ENCODE data around the gene MSI2. TPM values are rescaled to one million over a fixed set of nuclear protein-coding genes. Genes with fewer than 3 reads are reported as not detected.

Gene MSI2
- total RNA-seq, 1 donor from 2014 or later: 31.3 TPM

DNA sequence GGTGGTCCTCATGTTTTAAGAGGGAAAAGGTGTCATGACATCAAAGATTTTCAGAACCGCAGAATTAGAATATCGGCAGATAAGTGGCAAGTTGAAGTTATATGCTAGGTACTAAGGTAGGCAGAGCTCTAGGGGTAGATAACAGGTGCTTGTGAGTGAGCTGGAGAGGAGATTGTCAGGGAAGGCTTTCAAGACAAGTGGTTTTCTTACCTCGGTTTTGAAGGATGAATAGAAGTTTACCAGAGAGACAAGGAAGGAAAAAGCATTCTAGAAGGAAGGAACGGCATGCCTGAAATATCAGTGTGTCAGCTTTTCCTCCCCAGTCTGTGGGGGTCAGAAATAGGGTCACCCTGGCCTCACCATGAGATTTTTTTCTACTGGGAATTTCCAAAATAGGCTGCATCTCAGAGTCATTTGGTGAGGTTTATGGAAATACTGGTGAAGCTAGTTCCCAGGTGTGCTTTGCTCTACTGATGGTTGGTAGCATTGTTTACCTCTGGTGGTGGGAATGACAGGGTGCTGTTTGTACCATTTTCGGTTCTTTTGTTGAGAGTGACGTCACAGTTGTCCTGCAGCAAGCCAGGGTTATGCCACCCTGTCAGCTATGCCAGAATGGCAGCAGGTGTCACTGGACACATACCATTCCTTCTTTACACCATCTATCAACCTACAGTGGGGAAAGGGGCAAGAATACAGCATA is 112.5 kb downstream of the MSI2 start:
- intact Hi-C loops (cut with DNase I): no loop called here
- Histone ChIP-seq H3K36me3 (no peaks in the 10 kb centered on the region), H3K27ac (no peak overlapping the region), H3K27me3 (no peaks in the 10 kb centered on the region), H3K4me3 (no peak overlapping the region), H3K9me3 (no peaks in the 10 kb centered on the region), H3K4me1 (peaks cover 15% of the 10 kb centered on the region)
- TF ChIP-seq, protein P1, sequence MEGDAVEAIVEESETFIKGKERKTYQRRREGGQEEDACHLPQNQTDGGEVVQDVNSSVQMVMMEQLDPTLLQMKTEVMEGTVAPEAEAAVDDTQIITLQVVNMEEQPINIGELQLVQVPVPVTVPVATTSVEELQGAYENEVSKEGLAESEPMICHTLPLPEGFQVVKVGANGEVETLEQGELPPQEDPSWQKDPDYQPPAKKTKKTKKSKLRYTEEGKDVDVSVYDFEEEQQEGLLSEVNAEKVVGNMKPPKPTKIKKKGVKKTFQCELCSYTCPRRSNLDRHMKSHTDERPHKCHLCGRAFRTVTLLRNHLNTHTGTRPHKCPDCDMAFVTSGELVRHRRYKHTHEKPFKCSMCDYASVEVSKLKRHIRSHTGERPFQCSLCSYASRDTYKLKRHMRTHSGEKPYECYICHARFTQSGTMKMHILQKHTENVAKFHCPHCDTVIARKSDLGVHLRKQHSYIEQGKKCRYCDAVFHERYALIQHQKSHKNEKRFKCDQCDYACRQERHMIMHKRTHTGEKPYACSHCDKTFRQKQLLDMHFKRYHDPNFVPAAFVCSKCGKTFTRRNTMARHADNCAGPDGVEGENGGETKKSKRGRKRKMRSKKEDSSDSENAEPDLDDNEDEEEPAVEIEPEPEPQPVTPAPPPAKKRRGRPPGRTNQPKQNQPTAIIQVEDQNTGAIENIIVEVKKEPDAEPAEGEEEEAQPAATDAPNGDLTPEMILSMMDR (IDR thresholded peaks at IDR 0.05): no peak
- ATAC-seq (no peak), DNase-seq (no peak)

GRCh38 chr17:57369509-57369945 is 113.2 kb downstream of the MSI2 start:
- intact Hi-C loops (cut with DNase I): no loop called here
- H3K4me1 ChIP-seq: peaks cover 15% of the 10 kb centered on the region
- H3K27me3 ChIP-seq: no peaks in the 10 kb centered on the region
- ATAC-seq (no peak), DNase-seq (no peak)
- H3K9me3 ChIP-seq: no peaks in the 10 kb centered on the region
- no peaks in the 10 kb centered on the region for H3K36me3 ChIP-seq
- no peak overlapping the region for H3K27ac ChIP-seq
- H3K4me3 ChIP-seq: no peak overlapping the region
- TF ChIP-seq, protein P1 (IDR thresholded peaks at IDR 0.05): no peak

DNA sequence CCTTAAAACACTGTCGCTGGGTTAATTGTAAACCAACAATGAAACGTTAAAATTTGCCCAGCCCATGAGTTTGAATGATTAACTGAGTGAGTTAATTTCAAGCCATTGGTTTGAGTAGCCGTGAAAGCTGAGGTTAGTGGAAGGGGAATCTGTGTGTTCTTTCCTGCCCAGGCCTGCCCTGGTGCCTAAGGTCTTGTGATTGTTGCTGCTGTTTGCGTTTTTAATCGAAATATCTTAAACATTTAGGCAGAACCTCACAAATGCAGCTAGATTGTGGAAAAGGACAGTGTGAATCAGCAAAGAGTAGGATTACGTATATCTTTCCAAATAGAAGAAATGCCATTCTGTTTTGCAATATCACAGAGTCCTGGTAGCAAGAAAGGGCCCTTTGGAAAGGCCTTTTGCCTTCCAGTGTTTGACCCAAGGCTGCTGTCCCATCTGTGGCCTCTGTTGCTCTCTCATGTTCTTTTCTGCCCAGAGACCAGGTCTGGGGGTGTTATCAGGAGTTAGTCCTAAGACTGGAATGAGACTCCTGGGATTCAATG is 113.8 kb downstream of the MSI2 start:
- ATAC-seq (peak; percentile 61), DNase-seq (no peak)
- intact Hi-C loops (cut with DNase I): no loop called here
- no peak overlapping the region for H3K27ac ChIP-seq
- no peaks in the 10 kb centered on the region for H3K9me3 ChIP-seq
- TF ChIP-seq, protein P1 (IDR thresholded peaks at IDR 0.05): no peak
- no peak overlapping the region for H3K4me3 ChIP-seq
- H3K4me1 ChIP-seq: peaks cover 15% of the 10 kb centered on the region
- no peaks in the 10 kb centered on the region for H3K36me3 ChIP-seq
- no peaks in the 10 kb centered on the region for H3K27me3 ChIP-seq

GRCh38 chr17:57370619-57371018 is 114.3 kb downstream of the MSI2 start:
- H3K36me3 ChIP-seq: no peaks in the 10 kb centered on the region
- no peaks in the 10 kb centered on the region for H3K9me3 ChIP-seq
- no peaks in the 10 kb centered on the region for H3K27me3 ChIP-seq
- peaks cover 15% of the 10 kb centered on the region for H3K4me1 ChIP-seq
- ATAC-seq (no peak), DNase-seq (no peak)
- no peak overlapping the region for H3K27ac ChIP-seq
- TF ChIP-seq, protein P1 (IDR thresholded peaks at IDR 0.05): no peak
- no peak overlapping the region for H3K4me3 ChIP-seq
- intact Hi-C loops (cut with DNase I): no loop called here

DNA sequence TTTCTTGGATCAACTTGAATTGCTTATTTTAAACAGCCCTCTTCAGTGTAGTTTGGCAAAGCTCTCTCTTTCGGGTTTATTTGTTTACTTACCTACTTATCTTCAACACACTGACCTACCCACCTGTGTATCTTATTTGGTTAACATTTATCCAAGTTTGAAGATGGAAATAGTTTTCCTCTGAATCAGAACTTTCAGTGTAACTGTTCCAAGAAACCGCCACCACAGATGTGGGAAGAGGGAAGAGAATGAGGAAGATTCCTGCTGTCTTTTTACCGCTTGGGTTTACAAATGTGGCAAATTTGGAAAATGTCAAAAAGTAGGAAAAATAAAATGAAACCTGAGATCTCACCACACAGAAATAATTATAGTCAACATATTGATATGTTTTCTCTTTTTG is 115.8 kb downstream of the MSI2 start:
- peak; percentile 71 for ATAC-seq
- intact Hi-C loops (cut with DNase I): no loop called here
- H3K36me3 ChIP-seq: no peaks in the 10 kb centered on the region
- no peak overlapping the region for H3K4me3 ChIP-seq
- DNase-seq: no peak
- no peak overlapping the region for H3K27ac ChIP-seq
- peaks cover 15% of the 10 kb centered on the region for H3K4me1 ChIP-seq
- TF ChIP-seq, protein P1 (IDR thresholded peaks at IDR 0.05): no peak
- no peaks in the 10 kb centered on the region for H3K9me3 ChIP-seq
- no peaks in the 10 kb centered on the region for H3K27me3 ChIP-seq

All from upper lobe of right lung (tissue), 1 donor.